ENCODE measurements around the gene CPNE6.

The CPNE6 gene

DNA sequence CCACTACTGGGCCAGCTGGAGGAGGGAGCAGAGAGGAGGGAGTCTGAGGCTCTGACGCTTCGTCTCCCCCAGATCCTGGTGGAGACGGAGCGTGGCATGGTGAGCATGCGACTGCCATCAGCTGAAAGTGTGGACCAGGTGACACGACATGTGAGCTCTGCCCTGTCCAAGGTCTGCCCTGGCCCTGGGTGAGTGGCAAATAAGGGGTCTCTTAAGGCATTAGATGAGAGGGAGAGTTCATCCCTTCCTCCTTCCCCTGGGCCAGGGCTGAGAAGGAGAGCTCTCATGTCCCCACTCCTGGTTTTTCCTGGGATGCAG lies 17.1 kb upstream of the CPNE6 start:
- in situ Hi-C loops (cut with HindIII; ENCODE audit: low sequenced_read_pairs): no loop called here

DNA sequence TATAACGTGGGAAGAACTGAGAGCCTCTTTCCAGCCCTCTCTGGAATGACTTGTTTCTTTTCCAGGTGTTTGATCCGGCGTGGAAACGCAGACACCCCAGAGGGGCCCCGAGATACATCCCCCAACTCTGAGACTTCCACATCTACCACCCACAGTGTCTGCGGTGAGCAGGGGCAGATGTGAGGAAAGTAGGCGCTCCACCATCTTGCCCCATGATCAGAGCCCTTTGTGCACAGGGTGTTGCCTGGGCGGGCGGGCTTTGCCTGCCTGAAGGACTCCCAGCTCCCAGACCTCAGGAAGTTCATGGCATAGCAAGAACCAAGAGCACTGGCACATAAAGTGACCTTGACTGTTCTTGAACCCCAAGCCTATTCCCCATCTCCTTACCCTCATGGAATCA lies 16.7 kb upstream of the CPNE6 start:
- in situ Hi-C loops (cut with HindIII; ENCODE audit: low sequenced_read_pairs): no loop called here

GRCh38 chr14:24055971-24056799 lies 15.2 kb upstream of the CPNE6 start:
- in situ Hi-C loops (cut with HindIII; ENCODE audit: low sequenced_read_pairs): no loop called here

DNA sequence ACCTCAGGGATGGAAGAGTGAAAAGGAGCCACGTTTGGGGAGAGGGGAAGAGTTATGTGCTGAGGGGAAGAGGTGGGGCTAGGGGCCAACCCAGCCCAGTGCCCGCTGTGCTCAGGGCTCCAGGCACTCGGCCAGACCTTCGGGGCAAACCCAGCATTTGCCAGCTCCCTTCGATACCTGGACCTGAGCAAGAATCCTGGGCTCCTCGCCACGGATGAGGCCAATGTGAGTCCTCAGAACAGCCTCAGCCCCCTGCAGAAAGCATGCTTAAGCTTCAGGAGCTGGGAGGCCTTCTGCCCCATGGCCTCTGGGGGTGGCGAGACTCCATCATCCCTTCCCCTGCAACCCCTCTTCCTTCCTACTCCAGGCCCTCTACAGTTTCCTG lies 14.6 kb upstream of the CPNE6 start:
- in situ Hi-C loops (cut with HindIII; ENCODE audit: low sequenced_read_pairs): no loop called here

DNA sequence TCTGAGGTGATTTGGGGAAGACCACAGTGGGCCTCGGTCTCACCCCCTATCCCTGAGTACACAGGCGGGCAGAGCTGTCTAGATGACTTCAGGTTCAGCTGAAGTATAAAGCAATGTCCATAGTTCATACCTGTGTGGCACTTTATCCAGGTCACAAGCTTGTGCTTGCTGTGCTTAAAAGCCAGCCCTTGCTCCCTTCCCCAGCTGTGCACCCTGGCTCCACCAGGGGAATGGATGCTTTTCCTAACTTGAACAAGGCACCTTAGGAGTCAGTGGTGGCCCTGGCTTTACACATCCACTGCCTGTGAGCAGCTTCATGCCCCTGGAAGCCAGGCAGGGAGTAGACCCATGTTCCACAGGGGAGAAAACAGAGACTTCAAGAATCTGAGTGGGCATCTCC lies 14.1 kb upstream of the CPNE6 start:
- in situ Hi-C loops (cut with HindIII; ENCODE audit: low sequenced_read_pairs): no loop called here

DNA sequence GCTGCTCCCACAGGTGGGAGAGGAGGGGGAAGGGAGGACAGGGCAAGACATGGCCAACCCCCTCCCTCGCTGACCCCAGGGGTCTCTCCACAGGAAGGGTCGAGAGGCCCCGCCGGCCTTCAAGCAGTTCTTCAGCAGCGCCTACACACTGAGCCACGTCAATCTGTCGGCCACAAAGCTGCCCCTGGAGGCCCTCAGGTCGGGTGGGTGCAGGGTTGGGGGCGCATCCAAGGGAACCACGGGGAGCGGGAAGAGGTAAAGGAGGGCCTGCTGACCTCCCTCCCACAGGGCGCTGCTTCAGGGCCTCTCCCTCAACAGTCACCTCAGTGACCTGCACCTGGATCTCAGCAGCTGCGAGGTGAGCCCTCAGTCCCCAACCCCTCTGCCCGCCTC lies 13.5 kb upstream of the CPNE6 start:
- in situ Hi-C loops (cut with HindIII; ENCODE audit: low sequenced_read_pairs): no loop called here

DNA sequence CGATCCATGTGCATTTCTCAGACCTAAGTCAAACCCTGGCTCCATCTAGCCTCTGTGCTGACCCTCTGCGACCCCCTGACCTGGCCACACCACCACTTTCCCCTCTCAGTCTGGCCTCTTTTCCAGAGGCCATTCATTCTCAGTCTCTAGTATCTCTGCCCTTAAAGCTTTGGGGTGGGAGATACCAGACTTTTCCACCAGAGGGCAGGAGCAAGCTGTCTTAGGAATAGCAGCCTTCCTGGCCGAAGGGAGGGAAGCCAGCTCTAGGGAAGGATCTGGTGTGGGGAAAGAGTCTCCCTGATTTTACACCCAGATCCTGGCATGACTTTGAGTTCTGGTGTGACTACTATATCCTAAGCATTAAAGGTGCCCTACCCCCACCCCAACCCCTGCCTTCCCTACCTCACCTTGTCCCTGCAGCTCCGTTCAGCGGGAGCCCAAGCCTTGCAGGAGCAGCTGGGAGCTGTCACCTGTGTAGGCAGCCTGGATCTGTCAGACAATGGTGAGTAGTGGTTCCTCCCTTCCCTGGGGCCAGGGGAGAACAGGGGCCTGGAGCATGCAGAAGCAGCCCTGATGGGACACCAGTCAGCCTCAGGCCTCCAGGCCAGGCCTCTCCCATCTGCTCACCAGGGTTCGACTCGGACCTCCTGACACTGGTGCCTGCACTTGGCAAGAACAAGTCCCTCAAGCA lies 13.0 kb upstream of the CPNE6 start:
- in situ Hi-C loops (cut with HindIII; ENCODE audit: low sequenced_read_pairs): no loop called here

DNA sequence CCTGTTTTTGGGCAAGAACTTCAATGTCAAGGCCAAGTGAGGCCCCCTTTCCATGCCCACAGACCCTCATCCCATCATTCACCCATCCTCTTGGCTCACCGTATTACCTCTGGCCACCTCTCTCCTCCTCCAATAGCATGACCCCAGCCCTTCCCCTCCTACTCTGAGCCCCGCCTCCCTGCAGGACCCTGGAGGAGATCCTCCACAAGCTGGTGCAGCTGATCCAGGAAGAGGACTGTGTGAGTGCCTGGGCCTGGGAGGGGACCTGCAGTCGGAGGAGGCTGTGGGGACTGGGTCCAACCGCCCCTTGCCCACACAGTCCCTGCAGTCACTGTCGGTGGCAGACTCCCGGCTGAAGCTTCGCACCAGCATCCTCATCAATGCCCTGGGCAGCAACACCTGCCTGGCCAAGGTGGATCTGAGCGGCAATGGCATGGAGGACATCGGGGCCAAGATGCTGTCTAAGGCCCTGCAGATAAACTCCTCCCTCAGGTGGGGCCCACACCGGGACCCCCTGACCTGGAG lies 12.3 kb upstream of the CPNE6 start:
- in situ Hi-C loops (cut with HindIII; ENCODE audit: low sequenced_read_pairs): no loop called here

GRCh38 chr14:24059841-24060388 lies 11.4 kb upstream of the CPNE6 start:
- in situ Hi-C loops (cut with HindIII; ENCODE audit: low sequenced_read_pairs): no loop called here

- in situ Hi-C loops (cut with HindIII; ENCODE audit: low sequenced_read_pairs): no loop called here
Observed at GRCh38 chr14:24060443-24060842, 10.9 kb upstream of the CPNE6 start.

GRCh38 chr14:24060984-24061913 lies 10.1 kb upstream of the CPNE6 start:
- in situ Hi-C loops (cut with HindIII; ENCODE audit: low sequenced_read_pairs): no loop called here

GRCh38 chr14:24062216-24062980 lies 9.0 kb upstream of the CPNE6 start:
- in situ Hi-C loops (cut with HindIII; ENCODE audit: low sequenced_read_pairs): no loop called here

GRCh38 chr14:24063263-24063836 lies 8.0 kb upstream of the CPNE6 start:
- in situ Hi-C loops (cut with HindIII; ENCODE audit: low sequenced_read_pairs): no loop called here

GRCh38 chr14:24064091-24064795 lies 7.1 kb upstream of the CPNE6 start:
- in situ Hi-C loops (cut with HindIII; ENCODE audit: low sequenced_read_pairs): no loop called here

GRCh38 chr14:24064856-24065255 lies 6.5 kb upstream of the CPNE6 start:
- in situ Hi-C loops (cut with HindIII; ENCODE audit: low sequenced_read_pairs): no loop called here

DNA sequence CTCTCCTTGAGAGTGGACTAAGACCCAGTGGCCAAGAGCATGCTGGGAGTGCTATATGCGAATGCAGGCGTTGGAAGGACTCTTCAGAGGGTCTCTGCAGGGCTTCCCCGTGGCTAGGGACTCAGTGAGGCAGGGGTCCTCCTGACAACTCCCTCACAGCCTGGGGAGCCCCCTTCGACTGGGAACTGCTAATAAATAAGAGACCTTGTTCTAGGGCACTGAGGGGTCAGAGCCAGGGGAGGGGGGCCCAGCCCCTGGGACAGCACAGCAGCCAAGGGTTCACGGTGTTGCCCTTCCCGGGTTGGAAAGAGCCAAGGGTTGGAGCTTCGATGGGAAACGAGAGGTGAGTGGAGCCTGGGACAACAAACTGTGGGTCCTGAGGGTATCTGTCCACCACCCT lies 6.0 kb upstream of the CPNE6 start:
- in situ Hi-C loops (cut with HindIII; ENCODE audit: low sequenced_read_pairs): no loop called here

DNA sequence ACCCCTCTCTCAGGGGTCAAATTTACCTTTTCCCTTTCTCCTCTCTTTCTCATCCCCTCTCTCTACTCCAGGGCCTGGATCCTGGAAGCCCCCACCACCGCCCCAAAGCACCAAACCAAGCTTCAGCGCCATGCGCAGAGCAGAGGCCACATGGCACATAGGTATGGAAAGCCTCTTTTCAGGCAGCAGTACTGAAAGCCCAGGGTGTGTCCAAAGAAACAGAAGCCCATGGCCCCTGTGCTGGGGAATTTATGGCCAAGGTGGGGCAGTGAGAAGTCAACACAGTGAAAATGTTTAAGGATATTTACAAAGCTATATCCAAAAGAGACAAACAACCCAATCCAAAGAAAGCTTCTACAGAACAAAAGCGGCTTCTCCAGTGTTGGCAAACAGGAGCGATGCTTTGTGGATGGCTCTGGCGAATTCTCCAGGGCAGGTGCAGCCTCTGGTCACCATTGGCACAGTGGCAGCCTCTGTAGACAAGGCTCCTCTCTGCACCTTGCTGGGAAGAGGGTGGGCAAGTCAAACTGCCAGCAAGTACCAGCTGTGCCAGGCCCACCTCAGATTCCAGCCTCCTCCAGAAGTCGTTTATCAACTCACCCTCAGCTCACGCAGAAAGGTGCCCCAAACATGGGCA lies 4.7 kb upstream of the CPNE6 start:
- in situ Hi-C loops (cut with HindIII; ENCODE audit: low sequenced_read_pairs): no loop called here

DNA sequence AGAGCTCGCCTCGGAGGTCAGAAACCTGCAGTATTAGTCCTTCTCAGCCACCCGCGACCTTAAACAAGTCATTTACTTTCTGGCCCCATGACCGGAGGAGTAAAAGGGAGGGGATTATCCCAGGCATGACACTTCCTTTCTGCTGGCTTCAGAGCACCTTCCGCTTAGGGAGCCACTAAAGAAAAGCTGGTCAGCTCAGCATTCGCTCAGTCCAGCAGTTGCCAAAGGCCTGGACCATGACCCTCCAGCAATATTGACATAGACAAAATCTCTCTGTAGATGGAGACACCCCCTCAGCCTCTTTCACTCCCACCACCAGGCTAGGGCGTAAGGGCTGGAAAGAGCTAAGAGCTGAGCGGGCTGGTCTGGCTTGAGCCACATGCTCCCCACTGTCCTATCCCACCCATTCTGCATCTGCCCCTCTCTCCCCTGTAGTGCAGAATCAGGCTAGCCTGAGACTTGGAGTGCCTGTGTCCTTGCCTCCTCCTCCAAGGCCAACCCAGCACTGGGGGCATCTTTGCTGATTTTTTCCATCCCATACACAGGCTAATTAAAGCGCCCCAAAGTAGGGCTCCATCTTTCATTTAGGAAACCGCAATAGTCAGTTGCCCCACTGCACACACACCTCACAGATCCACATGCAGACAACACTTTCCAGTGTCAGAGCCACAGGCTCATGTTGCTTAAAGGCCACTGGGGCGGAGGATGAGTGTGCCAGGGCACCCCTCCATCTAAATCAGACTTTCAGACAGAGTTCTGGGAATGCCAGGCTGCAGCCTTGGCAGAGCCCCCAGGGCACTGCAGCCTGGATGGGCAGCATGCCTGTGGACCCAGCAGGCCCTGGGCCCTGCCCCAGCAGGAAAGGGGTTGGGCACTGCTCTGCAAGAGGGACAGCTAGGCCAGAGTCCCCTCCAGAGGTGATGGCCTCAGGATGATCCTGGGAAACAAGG lies 4.0 kb upstream of the CPNE6 start:
- in situ Hi-C loops (cut with HindIII; ENCODE audit: low sequenced_read_pairs): no loop called here

Data from DLD1 (cell line).